ENCODE results near the gene NAP1L5. TPM values are rescaled to one million over a fixed set of nuclear protein-coding genes. Genes with fewer than 3 reads are reported as not detected.

Gene NAP1L5
- total and polyA plus RNA-seq, 4 donors = 2.0 to 10.0 (median 2.9) TPM

DNA sequence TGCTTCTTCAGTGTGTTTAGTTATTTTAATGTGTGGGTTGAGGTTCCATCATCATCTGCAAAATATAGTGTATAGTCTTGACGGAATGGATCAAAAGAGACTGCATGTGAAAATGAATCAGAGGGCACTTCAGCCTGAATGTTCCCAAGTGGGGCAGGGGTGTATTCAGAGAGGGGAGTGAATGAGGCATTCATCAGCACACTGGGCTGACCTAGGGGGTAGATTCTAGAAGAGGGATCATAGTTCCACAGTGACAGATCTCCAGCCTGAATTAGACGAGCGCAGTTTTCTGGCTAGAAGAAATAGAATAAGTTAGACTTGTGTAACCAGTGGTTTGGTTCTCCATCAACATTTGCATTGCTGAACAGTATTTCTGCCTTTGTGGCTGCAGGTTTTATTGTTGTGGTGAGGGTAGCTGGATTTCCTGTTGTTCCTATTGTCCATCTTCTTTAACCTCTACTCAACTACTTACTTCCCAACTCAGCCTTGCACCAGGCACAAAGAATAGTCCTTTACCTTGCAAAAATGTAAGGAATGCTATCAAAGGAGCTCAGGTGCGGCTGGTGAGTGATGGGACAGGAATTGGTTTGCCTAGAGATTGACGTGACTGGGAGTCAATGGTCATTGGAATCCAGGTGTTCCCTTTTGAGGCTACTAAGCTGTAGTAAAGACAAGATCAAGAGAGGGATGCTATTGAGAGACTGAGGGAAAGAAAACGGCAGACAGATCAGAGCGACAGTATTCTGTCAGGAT, 50.9 kb downstream of the NAP1L5 start:
- H3K27me3 ChIP-seq (ENCODE audit: control insufficient read depth in 4 of 4, insufficient read depth in 4 of 4, low read length in 3 of 4) = no peaks in the 10 kb centered on the region
- WGBS = 98% methylated on average over 7 of the region's 7 CpGs
- peaks cover 0 to 6% (median under 1%) of the 10 kb centered on the region in 4 donors for H3K4me1 ChIP-seq (ENCODE audit: control insufficient read depth in 4 of 4, insufficient read depth in 4 of 4, low read length in 3 of 4)
- H3K27ac ChIP-seq (ENCODE audit: low read depth in 1 of 2, low read length in 2 of 2) = no peak overlapping the region
- no peak for DNase-seq (ENCODE audit: low spot score)
- no peak overlapping the region for H3K4me3 ChIP-seq (ENCODE audit: low read depth in 1 of 3, low read length in 3 of 3)
- TF ChIP-seq HNF4G (IDR thresholded peaks at IDR 0.05) = no peak
- TF ChIP-seq GABPA (IDR thresholded peaks at IDR 0.05 in 1 of 2, conservative IDR thresholded peaks at IDR 0.05 in 1 of 2) = no peak
- TF ChIP-seq HNF4A (conservative IDR thresholded peaks at IDR 0.05) = no peak
- no peak for TF ChIP-seq RXRA (IDR thresholded peaks at IDR 0.05)
- TF ChIP-seq SP1 (IDR thresholded peaks at IDR 0.05) = no peak
- no peak for TF ChIP-seq REST (IDR thresholded peaks at IDR 0.05)
- H3K9me3 ChIP-seq (ENCODE audit: control insufficient read depth in 4 of 4, low read length in 3 of 4) = no peaks in the 10 kb centered on the region
- H3K9ac ChIP-seq (ENCODE audit: low read depth in 1 of 2, low read length in 2 of 2) = no peak overlapping the region
- no peaks in the 10 kb centered on the region for H3K36me3 ChIP-seq (ENCODE audit: control insufficient read depth in 4 of 4, insufficient read depth in 3 of 4, low read depth in 1 of 4, low read length in 3 of 4)

GRCh38 chr4:88645994-88646393, 51.6 kb downstream of the NAP1L5 start:
- no peak for DNase-seq (ENCODE audit: low spot score)
- Histone ChIP-seq H3K4me3 (ENCODE audit: low read depth in 1 of 3, low read length in 3 of 3) (no peak overlapping the region), H3K9me3 (ENCODE audit: control insufficient read depth in 4 of 4, low read length in 3 of 4) (no peaks in the 10 kb centered on the region), H3K4me1 (ENCODE audit: control insufficient read depth in 4 of 4, insufficient read depth in 4 of 4, low read length in 3 of 4) (peaks cover 0 to 6% (median under 1%) of the 10 kb centered on the region in 4 donors), H3K27me3 (ENCODE audit: control insufficient read depth in 4 of 4, insufficient read depth in 4 of 4, low read length in 3 of 4) (no peaks in the 10 kb centered on the region), H3K9ac (ENCODE audit: low read depth in 1 of 2, low read length in 2 of 2) (no peak overlapping the region), H3K27ac (ENCODE audit: low read depth in 1 of 2, low read length in 2 of 2) (no peak overlapping the region), H3K36me3 (ENCODE audit: control insufficient read depth in 4 of 4, insufficient read depth in 3 of 4, low read depth in 1 of 4, low read length in 3 of 4) (no peaks in the 10 kb centered on the region)
- TF ChIP-seq TAF1 (conservative IDR thresholded peaks at IDR 0.05) = no peak
- TF ChIP-seq YY1 (IDR thresholded peaks at IDR 0.05) = no peak
- TF ChIP-seq, protein P1, sequence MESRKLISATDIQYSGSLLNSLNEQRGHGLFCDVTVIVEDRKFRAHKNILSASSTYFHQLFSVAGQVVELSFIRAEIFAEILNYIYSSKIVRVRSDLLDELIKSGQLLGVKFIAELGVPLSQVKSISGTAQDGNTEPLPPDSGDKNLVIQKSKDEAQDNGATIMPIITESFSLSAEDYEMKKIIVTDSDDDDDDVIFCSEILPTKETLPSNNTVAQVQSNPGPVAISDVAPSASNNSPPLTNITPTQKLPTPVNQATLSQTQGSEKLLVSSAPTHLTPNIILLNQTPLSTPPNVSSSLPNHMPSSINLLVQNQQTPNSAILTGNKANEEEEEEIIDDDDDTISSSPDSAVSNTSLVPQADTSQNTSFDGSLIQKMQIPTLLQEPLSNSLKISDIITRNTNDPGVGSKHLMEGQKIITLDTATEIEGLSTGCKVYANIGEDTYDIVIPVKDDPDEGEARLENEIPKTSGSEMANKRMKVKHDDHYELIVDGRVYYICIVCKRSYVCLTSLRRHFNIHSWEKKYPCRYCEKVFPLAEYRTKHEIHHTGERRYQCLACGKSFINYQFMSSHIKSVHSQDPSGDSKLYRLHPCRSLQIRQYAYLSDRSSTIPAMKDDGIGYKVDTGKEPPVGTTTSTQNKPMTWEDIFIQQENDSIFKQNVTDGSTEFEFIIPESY (IDR thresholded peaks at IDR 0.05) = no peak
- no peak for TF ChIP-seq MAX (IDR thresholded peaks at IDR 0.05)
- TF ChIP-seq HNF4A (conservative IDR thresholded peaks at IDR 0.05) = no peak
- no peak for TF ChIP-seq EGR1 (IDR thresholded peaks at IDR 0.05; ENCODE audit: low read depth in 2 of 2)
- TF ChIP-seq ATF3 (IDR thresholded peaks at IDR 0.05) = no peak
- no peak for TF ChIP-seq SP1 (IDR thresholded peaks at IDR 0.05)
- no peak for TF ChIP-seq CTCF (IDR thresholded peaks at IDR 0.05; ENCODE audit: low read depth, low read length, missing input control)
- no peak for TF ChIP-seq RXRA (IDR thresholded peaks at IDR 0.05)
- no peak for TF ChIP-seq FOXA2 (IDR thresholded peaks at IDR 0.05)
- no peak for TF ChIP-seq JUND (IDR thresholded peaks at IDR 0.05)
- no peak for TF ChIP-seq GABPA (IDR thresholded peaks at IDR 0.05 in 1 of 2, conservative IDR thresholded peaks at IDR 0.05 in 1 of 2)
- TF ChIP-seq HNF4G (IDR thresholded peaks at IDR 0.05) = no peak
- no peak for TF ChIP-seq REST (IDR thresholded peaks at IDR 0.05)
- TF ChIP-seq RAD21 (IDR thresholded peaks at IDR 0.05) = no peak
- no peak for TF ChIP-seq FOXA1 (IDR thresholded peaks at IDR 0.05)
- no peak for TF ChIP-seq NR2F2 (IDR thresholded peaks at IDR 0.05)
- 97% methylated on average over 1 of the region's 1 CpG for WGBS
